ENCODE measurements around the gene NAT16.

GRCh38 chr7:101156277-101156676, 23.8 kb downstream of the NAT16 start:
- TF ChIP-seq POLR2A (IDR thresholded peaks at IDR 0.05) (no peak), CTCF (IDR thresholded peaks at IDR 0.05 in 4 of 5, conservative IDR thresholded peaks at IDR 0.05 in 1 of 5) (no peak)

All from gastrocnemius medialis (tissue), 4 donors.